HG03060 (cell line): Measurements from ENCODE around the gene TLE2.
"Not testable (repeated sequence)": the region's sequence is repeated elsewhere in the genome, so short reads cannot be mapped to it uniquely, and the experiment has no call there.

ENCODE experiments used
- ATAC-seq: cut with Tn5 transposase; IDR thresholded peaks from one replicate; pipeline ENCODE4 v1.9.1; 2021; ENCODE audit warnings: low read depth, moderate number of reproducible peaks; ENCODE audit not compliant: unreplicated experiment

TLE2 gene

DNA sequence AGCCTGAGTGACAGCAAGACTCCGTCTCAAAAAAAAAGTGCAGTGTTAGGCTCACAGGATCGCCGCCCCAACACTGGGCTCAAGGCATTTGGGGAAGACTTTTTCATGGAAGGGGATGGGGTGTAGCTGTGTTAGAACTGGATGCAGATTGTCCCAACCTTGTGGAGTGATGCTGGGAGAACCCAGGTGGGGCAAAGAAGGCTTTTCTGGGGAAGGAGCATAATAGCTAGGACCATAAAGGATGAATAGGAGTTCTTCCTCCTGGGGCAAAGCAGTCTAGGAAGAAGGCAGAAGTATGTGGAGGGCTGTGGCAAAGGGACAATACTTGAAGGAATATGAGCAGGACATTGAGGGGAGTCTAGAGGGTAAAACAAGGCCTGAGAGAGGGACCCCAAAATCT is 40.5 kb downstream of the TLE2 start:
- ATAC-seq, result no peak

GRCh38 chr19:2987797-2988196 is 41.3 kb downstream of the TLE2 start:
- no peak for ATAC-seq

- ATAC-seq, result no peak
Observed at GRCh38 chr19:2986951-2987524, 42.0 kb downstream of the TLE2 start.

DNA sequence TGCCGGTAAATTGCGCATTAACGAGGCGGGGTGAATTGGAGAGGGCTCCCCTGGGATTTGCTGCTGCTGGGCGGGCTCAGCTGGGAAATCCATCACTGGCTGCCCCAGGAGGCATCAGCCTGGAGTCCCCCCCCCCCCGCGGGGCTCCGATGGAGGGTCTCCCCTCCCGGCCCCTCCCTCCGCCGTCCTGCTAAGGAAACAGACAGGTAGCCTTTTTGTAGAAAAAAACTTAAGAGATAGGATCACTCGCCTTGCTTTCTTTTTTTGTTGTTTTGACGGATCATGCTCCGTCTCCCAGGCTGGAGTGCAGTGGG is 44.9 kb downstream of the TLE2 start:
- ATAC-seq, result no peak

- ATAC-seq, result no peak
Observed at GRCh38 chr19:2983351-2984214, 45.5 kb downstream of the TLE2 start.

DNA sequence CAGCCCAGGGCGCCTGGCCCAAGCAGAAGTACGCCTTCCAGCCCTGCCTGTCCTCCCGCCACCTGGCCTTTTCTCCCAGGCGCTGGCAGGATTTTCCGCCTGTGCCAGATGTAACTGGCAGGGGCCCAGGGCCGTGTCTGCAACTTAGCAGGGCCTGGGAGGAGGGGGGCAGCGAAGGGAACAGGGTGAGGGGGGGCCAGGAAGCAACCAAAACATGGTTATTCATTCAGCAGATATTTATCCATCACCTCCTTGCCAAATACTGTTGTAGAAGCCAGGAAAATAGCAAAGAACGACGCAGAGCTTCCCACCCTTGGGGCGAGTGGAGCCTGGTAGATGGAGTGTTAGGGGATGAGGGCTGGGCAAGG is 46.1 kb downstream of the TLE2 start:
- ATAC-seq, result no peak

DNA sequence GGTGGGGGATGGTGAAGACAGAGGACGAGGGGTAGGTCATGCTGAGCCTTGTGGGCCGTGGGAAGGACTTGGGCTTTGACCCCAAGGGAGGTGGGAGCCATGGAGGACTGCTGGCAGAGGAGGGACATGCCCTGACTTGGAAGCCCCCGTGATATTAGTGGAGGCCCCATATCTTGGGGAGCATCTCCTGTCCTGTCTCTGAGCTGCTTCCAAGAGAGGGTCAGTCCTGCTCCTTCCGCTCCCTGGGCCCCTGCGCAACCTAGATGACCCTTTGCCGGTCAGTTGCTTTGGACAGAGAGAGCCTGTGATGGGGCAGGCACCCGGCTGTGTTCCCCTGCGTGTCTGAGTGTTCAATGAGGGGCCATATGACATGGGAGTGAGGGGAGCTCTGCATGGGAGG is 46.5 kb downstream of the TLE2 start:
- ATAC-seq, result no peak

DNA sequence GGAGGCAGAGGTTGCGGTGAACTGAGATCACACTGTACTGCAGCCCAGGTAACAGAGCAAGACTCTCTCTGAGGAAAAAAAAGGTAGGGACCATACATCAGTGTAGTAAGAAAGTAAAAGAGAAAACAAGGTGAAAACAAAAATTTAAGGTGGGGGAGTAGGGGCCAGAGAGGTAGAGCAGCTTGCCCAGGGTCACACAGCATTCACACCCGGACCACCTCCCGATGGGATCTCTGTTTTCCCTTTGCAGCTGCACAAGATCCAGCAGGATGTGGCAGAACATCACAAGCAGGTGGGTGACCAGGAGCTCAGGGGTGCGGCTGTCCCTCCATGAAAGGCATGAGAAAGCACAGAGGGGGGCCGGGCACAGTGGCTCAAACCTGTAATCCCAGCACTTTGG is 47.2 kb downstream of the TLE2 start:
- ATAC-seq, result no peak

GRCh38 chr19:2978772-2979171 is 50.3 kb downstream of the TLE2 start:
- no peak for ATAC-seq

DNA sequence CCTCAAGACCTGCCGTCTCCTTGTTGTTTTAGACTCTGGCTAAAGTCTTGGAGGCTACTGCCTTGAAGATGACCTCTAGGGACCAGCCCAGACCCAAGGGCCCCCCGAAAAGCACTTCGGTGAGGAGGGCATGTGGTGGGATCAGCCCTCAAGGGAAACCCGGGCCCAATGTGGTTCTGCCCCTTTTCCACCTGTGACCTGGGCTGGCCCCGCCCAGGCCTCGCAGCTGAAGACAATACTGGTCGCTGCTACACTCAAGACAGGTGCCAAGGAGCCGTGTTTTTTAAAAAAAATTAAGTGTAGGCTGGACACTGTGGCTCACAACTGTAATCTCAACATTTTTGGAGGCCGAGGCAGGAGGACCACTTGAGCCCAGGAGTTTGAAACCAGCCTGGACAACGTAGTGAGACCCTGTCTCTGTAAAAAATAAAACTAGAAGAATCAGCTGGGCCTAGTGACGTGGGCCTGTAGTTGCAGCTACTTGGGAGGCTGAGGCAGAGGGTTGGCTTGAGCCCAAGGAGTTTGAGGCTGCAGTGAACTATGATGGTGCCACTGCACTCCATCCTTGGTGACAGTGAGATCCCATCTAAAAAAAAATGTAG is 50.8 kb downstream of the TLE2 start:
- no peak for ATAC-seq

GRCh38 chr19:2977746-2978138 is 51.3 kb downstream of the TLE2 start:
- no peak for ATAC-seq

DNA sequence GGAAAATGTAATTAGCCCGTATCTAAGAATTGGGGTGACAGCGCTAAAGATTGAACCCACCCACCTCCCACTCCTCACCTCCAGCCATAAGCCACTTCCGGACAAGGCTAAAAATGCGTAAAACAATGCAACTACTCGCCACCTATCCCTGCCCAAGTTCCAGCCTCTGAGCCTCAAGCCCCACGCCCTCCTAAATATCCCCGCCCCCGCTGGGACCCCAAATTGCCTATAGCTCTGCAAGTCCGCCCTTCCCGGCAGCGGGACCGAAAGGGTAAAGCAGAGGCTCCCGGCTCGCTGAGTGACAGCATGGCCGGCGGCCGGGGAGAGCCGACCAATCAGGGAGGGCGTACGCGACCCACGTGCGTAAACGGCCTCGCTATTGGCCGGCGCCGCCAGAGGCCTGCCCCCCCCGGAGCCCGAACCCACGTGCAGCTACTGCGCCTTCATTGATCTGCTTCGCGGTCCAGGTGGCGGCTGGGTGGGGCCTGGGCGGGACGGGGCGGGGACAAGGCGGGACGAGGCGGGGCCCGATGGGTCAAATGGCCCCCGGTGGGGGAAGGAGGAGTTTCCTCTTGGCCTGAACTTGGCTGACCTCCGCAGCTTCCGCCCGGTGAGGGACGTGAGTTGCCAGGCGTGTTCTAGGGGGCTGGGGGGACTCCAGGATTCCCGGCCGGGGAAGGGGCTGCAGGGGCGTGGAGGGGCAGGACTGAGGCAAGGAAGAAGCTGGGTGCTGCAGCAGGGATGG is 51.9 kb downstream of the TLE2 start, which contains the start of gene TLE6:
Gene TLE6 (plus strand): TSS at position 564 of the 745 bp plus-strand sequence. CDS start 670 bp downstream, outside the sequence.
- ATAC-seq, result peak; percentile 76

DNA sequence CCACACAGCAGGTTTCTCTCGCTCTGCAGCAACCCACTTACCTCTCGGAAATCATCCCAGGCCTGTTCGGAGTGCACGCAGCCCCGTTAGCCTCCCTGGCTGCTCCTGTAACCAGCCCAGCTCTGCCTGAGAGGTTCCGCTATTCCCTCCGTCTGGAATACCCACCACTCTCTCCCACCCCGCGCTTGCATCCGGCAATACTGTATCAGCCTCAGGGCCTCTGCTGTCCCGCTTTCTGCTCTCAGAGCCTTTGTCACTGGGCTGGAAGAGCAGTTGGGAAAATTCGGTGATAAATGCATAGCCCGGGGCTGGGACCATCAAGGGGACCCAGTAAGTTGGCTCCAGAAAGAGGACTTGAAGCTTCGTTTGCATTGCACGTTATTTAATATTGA is 52.5 kb downstream of the TLE2 start:
- no peak for ATAC-seq

- no peak for ATAC-seq
Observed at GRCh38 chr19:2974342-2975041, 54.6 kb downstream of the TLE2 start.

DNA sequence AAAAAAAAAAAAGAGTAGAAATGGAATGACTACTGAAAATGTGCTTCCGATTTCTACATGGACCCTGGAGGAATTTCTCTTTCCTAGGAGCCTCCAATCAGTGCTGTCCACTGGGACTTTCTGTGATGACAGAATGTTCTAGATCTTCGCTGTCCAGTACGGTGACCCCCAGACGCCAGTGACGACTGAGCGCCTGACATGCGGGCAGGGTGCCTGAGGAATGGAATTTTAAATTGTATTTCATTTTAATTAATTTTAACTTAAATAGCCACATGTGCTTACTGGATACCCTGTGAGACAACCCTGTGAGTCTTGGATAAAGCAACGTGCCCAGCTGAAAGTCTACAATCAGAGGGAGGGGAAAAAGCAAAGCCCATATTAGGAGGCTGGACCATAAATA is 55.9 kb downstream of the TLE2 start:
- ATAC-seq, result no peak

DNA sequence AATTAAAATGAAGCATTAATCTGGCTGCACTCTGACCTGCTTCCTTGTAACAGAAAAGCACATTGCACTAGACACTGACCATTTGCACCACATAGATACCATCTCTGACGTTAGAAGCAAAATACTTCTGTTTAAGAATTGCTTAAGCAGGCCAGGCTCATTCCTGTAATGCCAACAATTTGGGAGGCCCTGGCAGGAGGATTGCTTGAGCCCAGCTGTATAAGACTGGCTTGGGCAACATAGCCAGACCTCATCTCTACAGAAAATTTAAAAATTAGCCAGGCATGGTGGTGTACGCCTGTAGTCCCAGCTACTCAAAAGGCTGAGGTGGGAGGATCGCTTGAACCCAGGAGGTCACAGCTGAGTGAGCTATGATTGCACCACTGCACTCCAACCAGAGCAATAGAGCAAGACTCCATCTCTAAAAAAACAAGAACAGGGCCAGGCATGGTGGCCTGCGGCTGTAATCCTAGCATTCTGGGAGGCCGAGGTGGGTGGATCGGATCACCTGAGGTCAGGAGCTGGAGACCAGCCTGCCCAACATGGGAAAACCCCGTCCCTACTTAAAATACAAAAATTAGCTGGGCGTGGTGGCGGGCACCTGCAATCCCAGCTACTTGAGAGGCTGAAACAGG is 58.8 kb downstream of the TLE2 start:
- ATAC-seq, result no peak

DNA sequence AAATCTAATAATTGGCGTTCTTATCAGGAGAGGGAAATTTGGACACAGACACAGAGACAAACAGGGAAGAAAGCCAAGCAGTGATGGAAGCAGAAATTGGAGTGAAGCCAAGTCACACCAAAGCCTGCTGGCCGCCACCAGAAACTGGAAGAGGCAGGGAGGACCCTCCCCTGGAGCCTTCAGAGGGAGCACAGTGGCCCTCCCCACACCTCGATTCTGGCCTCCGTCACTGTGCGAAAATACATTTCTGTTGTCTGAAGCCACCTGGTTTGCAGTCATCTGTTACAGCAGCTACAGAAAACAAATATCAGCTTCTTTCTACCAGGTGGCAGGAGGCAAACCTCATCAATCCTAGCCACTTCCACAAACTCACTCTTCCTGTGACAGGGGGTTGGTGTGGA is 60.0 kb downstream of the TLE2 start:
- ATAC-seq, result no peak

GRCh38 chr19:2967972-2968371 is 61.1 kb downstream of the TLE2 start:
- ATAC-seq, result no peak

DNA sequence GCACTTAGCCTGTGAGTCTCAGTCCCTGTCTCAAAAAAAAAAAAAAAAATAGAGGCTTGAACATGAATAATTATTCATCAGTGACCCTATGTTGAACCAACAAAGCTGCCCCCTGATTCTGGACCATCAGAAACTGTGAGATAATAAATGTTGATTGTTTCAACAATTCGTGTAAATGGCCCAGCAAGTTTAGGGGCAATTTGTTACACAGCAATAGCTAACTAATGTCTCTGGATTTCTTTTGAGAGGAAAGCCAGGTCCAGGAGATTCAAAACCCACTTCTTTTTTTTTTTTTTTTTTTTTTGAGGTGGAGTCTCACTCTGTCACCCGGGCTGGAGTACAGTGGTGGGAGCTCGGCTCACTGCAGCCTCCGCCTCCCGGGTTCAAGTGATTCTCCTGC is 64.2 kb downstream of the TLE2 start:
- ATAC-seq, result no peak

GRCh38 chr19:2963631-2964030 is 65.4 kb downstream of the TLE2 start:
- ATAC-seq, result not testable (repeated sequence)
